ENCODE data around the gene DGKH. TPM values are rescaled to one million over a fixed set of nuclear protein-coding genes. Genes with fewer than 3 reads are reported as not detected.

The DGKH gene
- total and polyA plus RNA-seq, 10 of the 15 experiments (the other 5 are each of a cell fraction or from before 2014, with no cell fraction given): 1.3 to 15.2 (median 7.3) TPM

- TF ChIP-seq KAT2A (conservative IDR thresholded peaks at IDR 0.05; ENCODE audit: control insufficient read depth, low read depth, low read length) (no peak), HDGF (IDR thresholded peaks at IDR 0.05) (no peak), SIN3A (IDR thresholded peaks at IDR 0.05; ENCODE audit: low read depth, low read length) (0 out of 2 replicates have a peak, but pooled peaks have one; percentile 6), JUNB (IDR thresholded peaks at IDR 0.05) (no peak), POLR2A (IDR thresholded peaks at IDR 0.05; ENCODE audit: low read depth, low read length) (peak; percentile 40), MTA2 (IDR thresholded peaks at IDR 0.05; ENCODE audit: low read depth) (no peak), RFX5 (IDR thresholded peaks at IDR 0.05; ENCODE audit: low read depth, low read length) (no peak), STAT3 (IDR thresholded peaks at IDR 0.05; ENCODE audit: low read depth, low read length) (no peak), HDAC6 (IDR thresholded peaks at IDR 0.05; ENCODE audit: unreplicated experiment) (no peak), PAX5 (IDR thresholded peaks at IDR 0.05; ENCODE audit: borderline replicate concordance, low read depth, low read length) (no peak), NKRF (conservative IDR thresholded peaks at IDR 0.05) (no peak), HCFC1 (IDR thresholded peaks at IDR 0.05; ENCODE audit: low read length) (no peak), STAT1 (conservative IDR thresholded peaks at IDR 0.05) (no peak), SUZ12 (IDR thresholded peaks at IDR 0.05; ENCODE audit: unreplicated experiment) (no peak), BMI1 (IDR thresholded peaks at IDR 0.05; ENCODE audit: borderline replicate concordance) (no peak), IKZF1 (conservative IDR thresholded peaks at IDR 0.05) (peak; percentile 60), YY1 (IDR thresholded peaks at IDR 0.05; ENCODE audit: low read depth, low read length) (peak; percentile 89), CBX3 (IDR thresholded peaks at IDR 0.05; ENCODE audit: borderline replicate concordance, low read depth) (no peak), ZBTB11 (CRISPR knock-in tag; IDR thresholded peaks at IDR 0.05) (no peak)
Observed at GRCh38 chr13:42048342-42048683, at the start of gene DGKH (continued).
